ENCODE results near the gene CDKN2D. TPM values are rescaled to one million over a fixed set of nuclear protein-coding genes. Genes with fewer than 3 reads are reported as not detected.

The CDKN2D gene
- total RNA-seq, 1 experiment from 2014 or later, result 3.3 TPM

GRCh38 chr19:10611907-10612306 is 43.1 kb upstream of the CDKN2D start (continued):
- TF ChIP-seq ZNF281 (CRISPR knock-in tag; IDR thresholded peaks at IDR 0.05), result no peak

- DNase-seq (ENCODE audit: low spot score) (no peak), ATAC-seq (no peak)
- Mint-ChIP-seq H3K9me3 (peaks cover 6% of the 10 kb centered on the region), H3K27ac (peak overlapping the region; percentile 43), H3K4me1 (peaks cover 12% of the 10 kb centered on the region), H3K36me3 (peaks cover 5% of the 10 kb centered on the region; the same call in 1 of the 2 replicates), H3K27me3 (ENCODE audit: low read depth) (peaks cover 17% of the 10 kb centered on the region), H3K4me3 (no peak overlapping the region)
- ChIA-PET CTCF (interaction anchor here (1.3 to 3.4 kb wide), 5 partner anchors 18 to 99 kb away, joined by 3 to 46 read pairs (median 4); no protein-coding TSS in a partner anchor), POLR2A (no interaction called here)
- TF ChIP-seq SOX15 (CRISPR knock-in tag; IDR thresholded peaks at IDR 0.05) (no peak), ZNF219 (CRISPR knock-in tag; IDR thresholded peaks at IDR 0.05; ENCODE audit: borderline replicate concordance) (no peak), ZNF416 (CRISPR knock-in tag; IDR thresholded peaks at IDR 0.05) (no peak), FOXJ3 (CRISPR knock-in tag; IDR thresholded peaks at IDR 0.05; ENCODE audit: borderline replicate concordance) (no peak), E2F5 (CRISPR knock-in tag; IDR thresholded peaks at IDR 0.05) (no peak), USF2 (CRISPR knock-in tag; IDR thresholded peaks at IDR 0.05) (no peak), CREM (CRISPR knock-in tag; IDR thresholded peaks at IDR 0.05) (no peak), SMAD3 (CRISPR knock-in tag; IDR thresholded peaks at IDR 0.05; ENCODE audit: borderline replicate concordance) (no peak), ZNF425 (CRISPR knock-in tag; conservative IDR thresholded peaks at IDR 0.05) (no peak), EMX1 (CRISPR knock-in tag; IDR thresholded peaks at IDR 0.05) (no peak)
Observed at GRCh38 chr19:10604460-10604980, 35.7 kb upstream of the CDKN2D start.

GRCh38 chr19:10603873-10604459 is 35.2 kb upstream of the CDKN2D start:
- TF ChIP-seq FOXK1 (CRISPR knock-in tag; IDR thresholded peaks at IDR 0.05) (no peak), FOXP4 (CRISPR knock-in tag; IDR thresholded peaks at IDR 0.05) (no peak), ZNF219 (CRISPR knock-in tag; IDR thresholded peaks at IDR 0.05; ENCODE audit: borderline replicate concordance) (no peak), USF2 (CRISPR knock-in tag; IDR thresholded peaks at IDR 0.05) (no peak), ZNF671 (CRISPR knock-in tag; IDR thresholded peaks at IDR 0.05) (no peak), ZNF425 (CRISPR knock-in tag; conservative IDR thresholded peaks at IDR 0.05) (no peak), ZNF416 (CRISPR knock-in tag; IDR thresholded peaks at IDR 0.05) (no peak)
- H3K27me3 Mint-ChIP-seq (ENCODE audit: low read depth), result peaks cover 18% of the 10 kb centered on the region
- peaks cover 6% of the 10 kb centered on the region for H3K9me3 Mint-ChIP-seq
- DNase-seq (ENCODE audit: low spot score) (no peak), ATAC-seq (no peak)
- ChIA-PET CTCF (interaction anchor here (1.3 to 3.4 kb wide), 5 partner anchors 18 to 99 kb away, joined by 3 to 46 read pairs (median 4); no protein-coding TSS in a partner anchor), POLR2A (no interaction called here)
- H3K27ac Mint-ChIP-seq, result 0 out of 2 replicates have a peak overlapping the region, but pooled peaks have one; percentile 6
- peak overlapping the region; percentile 84 for H3K4me3 Mint-ChIP-seq
- peaks cover 12% of the 10 kb centered on the region for H3K4me1 Mint-ChIP-seq
- H3K36me3 Mint-ChIP-seq, result peaks cover 5% of the 10 kb centered on the region; the same call in 1 of the 2 replicates

Measured in WTC11 (cell line).